Measurements from ENCODE around the gene SH3BP5L.
A peak's percentile ranks its signal among the peaks of the same experiment; 100 is the strongest.

Gene SH3BP5L

GRCh38 chr1:248862998-248863881 is 37.5 kb upstream of the SH3BP5L start:
- peak overlapping the region; percentile 52 for H3K4me3 ChIP-seq (ENCODE audit: low read depth, low read length)
- DNase-seq (ENCODE audit: low read depth) = no peak
- in situ Hi-C loops (cut with HindIII; ENCODE audit: low sequenced_read_pairs) = no loop called here
- TF ChIP-seq CTCF (IDR thresholded peaks at IDR 0.05; ENCODE audit: low read depth, low read length, missing control alignments) = no peak

GRCh38 chr1:248862695-248862997 is 36.9 kb upstream of the SH3BP5L start:
- no peak for TF ChIP-seq CTCF (IDR thresholded peaks at IDR 0.05; ENCODE audit: low read depth, low read length, missing control alignments)
- DNase-seq (ENCODE audit: low read depth) = no peak
- in situ Hi-C loops (cut with HindIII; ENCODE audit: low sequenced_read_pairs) = no loop called here
- peak overlapping the region; percentile 52 for H3K4me3 ChIP-seq (ENCODE audit: low read depth, low read length)

GRCh38 chr1:248861616-248862015 is 35.9 kb upstream of the SH3BP5L start:
- in situ Hi-C loops (cut with HindIII; ENCODE audit: low sequenced_read_pairs) = no loop called here
- TF ChIP-seq CTCF (IDR thresholded peaks at IDR 0.05; ENCODE audit: low read depth, low read length, missing control alignments) = no peak
- DNase-seq (ENCODE audit: low read depth) = no peak
- H3K4me3 ChIP-seq (ENCODE audit: low read depth, low read length) = no peak overlapping the region

GRCh38 chr1:248860007-248860406 is 34.3 kb upstream of the SH3BP5L start:
- no peak for DNase-seq (ENCODE audit: low read depth)
- H3K4me3 ChIP-seq (ENCODE audit: low read depth, low read length) = no peak overlapping the region
- TF ChIP-seq CTCF (IDR thresholded peaks at IDR 0.05; ENCODE audit: low read depth, low read length, missing control alignments) = no peak
- in situ Hi-C loops (cut with HindIII; ENCODE audit: low sequenced_read_pairs) = no loop called here

- peak within 1 kb of the TSS; percentile 54 for H3K4me3 ChIP-seq (ENCODE audit: low read depth, low read length)
- no peak for TF ChIP-seq CTCF (IDR thresholded peaks at IDR 0.05; ENCODE audit: low read depth, low read length, missing control alignments)
- DNase-seq (ENCODE audit: low read depth) = peak; percentile 92
- in situ Hi-C loops (cut with HindIII; ENCODE audit: low sequenced_read_pairs) = no loop called here
Measured at GRCh38 chr1:248858891-248859889, 33.5 kb upstream of the SH3BP5L start, which contains the start of gene ZNF692. Gene ZNF692 (minus strand): TSS chr1:248859085. CDS start chr1:248858309, 776 bp downstream.

GRCh38 chr1:248858096-248858890 is 32.6 kb upstream of the SH3BP5L start:
- in situ Hi-C loops (cut with HindIII; ENCODE audit: low sequenced_read_pairs) = no loop called here
- no peak for DNase-seq (ENCODE audit: low read depth)
- peak overlapping the region; percentile 54 for H3K4me3 ChIP-seq (ENCODE audit: low read depth, low read length)
- TF ChIP-seq CTCF (IDR thresholded peaks at IDR 0.05; ENCODE audit: low read depth, low read length, missing control alignments) = peak; percentile 30
